Transverse colon (tissue), 4 donors: Measurements from ENCODE around the gene DHDH.

Source experiments
- CTCF ChIP-seq, 5 experiments: fragments of 200-600 bp in 3 of 5; fragments of 450-650 bp in 2 of 5; sonication (generic) in 3 of 5; IDR thresholded peaks; 1 replicate in 2 of 5; 2 replicates in 3 of 5; pipeline ENCODE4 v1.5.1; 2016 to 2017; ENCODE audit warnings: antibody characterized with exemption in 5 of 5, inconsistent platforms in 3 of 5, mild to moderate bottlenecking in 2 of 5, moderate library complexity in 1 of 5
- EP300 ChIP-seq: sonication (generic); formaldehyde crosslinking; IDR thresholded peaks from one replicate; pipeline ENCODE4 v1.6.1; 2017; ENCODE audit warnings: antibody characterized with exemption, low read depth
- POLR2A ChIP-seq: fragments of 450-650 bp; IDR thresholded peaks from one replicate; pipeline ENCODE4 v1.6.1; 2016; ENCODE audit warnings: antibody characterized with exemption, mild to moderate bottlenecking, moderate library complexity
- POLR2AphosphoS5 ChIP-seq, 3 donors: sonication (generic); formaldehyde crosslinking; IDR thresholded peaks; one replicate each; pipeline ENCODE4 v1.6.1; 2016; ENCODE audit warnings: antibody characterized with exemption in 3 of 3

- TF ChIP-seq CTCF (IDR thresholded peaks at IDR 0.05) (no peak), POLR2A (no peak), POLR2AphosphoS5 (IDR thresholded peaks at IDR 0.05) (no peak), EP300 (no peak)
These were observed 52.7 kb downstream of the DHDH start for GRCh38 chr19:48986211-48986610.
